Ovary (tissue), 3 donors: ENCODE measurements around the gene TAX1BP3.

ENCODE experiments used
- CTCF ChIP-seq, 3 donors: fragments of 450-650 bp in 2 of 3; fragments of 200-600 bp in 1 of 3; IDR thresholded peaks; one replicate each; pipeline versions ENCODE4 v1.5.1 to v1.8.0; 2016 to 2022; ENCODE audit warnings: antibody characterized with exemption in 3 of 3, mild to moderate bottlenecking in 1 of 3
- EP300 ChIP-seq: sonication (generic); formaldehyde crosslinking; IDR thresholded peaks from one replicate; pipeline ENCODE4 v1.6.1; 2017; ENCODE audit warnings: antibody characterized with exemption
- POLR2A ChIP-seq: fragments of 450-650 bp; IDR thresholded peaks from one replicate; pipeline ENCODE4 v1.6.1; 2017; ENCODE audit warnings: antibody characterized with exemption, mild to moderate bottlenecking, moderate library complexity
- donor health status: DM: no; HTN: no; CAD: no.

GRCh38 chr17:3615160-3615870, 53.1 kb downstream of the TAX1BP3 start:
- no peak for TF ChIP-seq POLR2A
- TF ChIP-seq EP300, result no peak
- TF ChIP-seq CTCF (IDR thresholded peaks at IDR 0.05), result no peak
